GM19025 (cell line): Measurements from ENCODE around the gene ARHGAP9.

Experiments used
- ATAC-seq: cut with Tn5 transposase; IDR thresholded peaks from one replicate; pipeline ENCODE4 v1.9.1; 2021; ENCODE audit warnings: mild to moderate bottlenecking, low read depth, moderate library complexity; ENCODE audit not compliant: unreplicated experiment

ARHGAP9 gene

DNA sequence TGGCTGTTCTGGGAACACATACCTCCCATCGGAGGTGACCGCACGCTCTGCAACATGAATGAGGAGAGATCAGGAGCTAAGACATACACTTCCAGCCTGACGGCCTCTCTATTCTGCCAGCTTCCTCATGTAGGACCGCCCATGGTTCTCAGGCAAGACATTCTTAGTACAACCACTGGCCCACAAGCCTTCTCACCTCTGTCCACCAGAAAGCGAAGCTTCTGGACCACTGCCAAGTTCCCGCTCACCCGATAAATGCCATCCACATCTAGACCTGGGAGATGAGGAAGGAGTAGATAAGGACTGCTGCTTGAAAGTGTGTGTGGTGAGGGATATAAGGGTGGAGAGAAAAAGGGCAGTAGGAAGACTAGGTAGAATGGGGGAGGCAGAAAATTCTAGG is 5.2 kb downstream of the ARHGAP9 start:
- no peak for ATAC-seq

- ATAC-seq: no peak
These were observed 5.8 kb downstream of the ARHGAP9 start for GRCh38 chr12:57473886-57474285.

DNA sequence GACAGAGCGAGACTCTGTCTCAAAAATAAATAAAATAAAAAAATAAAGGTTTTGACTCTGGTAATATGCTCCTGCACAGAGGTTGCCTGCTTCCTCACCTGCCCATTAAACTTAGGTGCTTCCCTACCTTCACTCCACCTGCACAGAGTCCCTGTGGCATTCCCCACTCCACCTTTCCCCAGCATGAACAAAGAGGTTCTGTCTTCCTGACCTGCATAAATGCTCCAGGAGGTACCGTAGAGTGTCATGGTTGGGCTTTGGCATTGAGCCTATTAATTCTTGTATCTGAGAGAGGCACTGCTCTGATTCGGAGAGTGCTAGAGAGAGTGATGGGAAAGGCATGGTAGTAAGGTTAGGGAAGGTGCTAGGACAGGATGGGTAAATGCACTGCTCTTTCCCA is 6.3 kb downstream of the ARHGAP9 start:
- ATAC-seq: no peak

DNA sequence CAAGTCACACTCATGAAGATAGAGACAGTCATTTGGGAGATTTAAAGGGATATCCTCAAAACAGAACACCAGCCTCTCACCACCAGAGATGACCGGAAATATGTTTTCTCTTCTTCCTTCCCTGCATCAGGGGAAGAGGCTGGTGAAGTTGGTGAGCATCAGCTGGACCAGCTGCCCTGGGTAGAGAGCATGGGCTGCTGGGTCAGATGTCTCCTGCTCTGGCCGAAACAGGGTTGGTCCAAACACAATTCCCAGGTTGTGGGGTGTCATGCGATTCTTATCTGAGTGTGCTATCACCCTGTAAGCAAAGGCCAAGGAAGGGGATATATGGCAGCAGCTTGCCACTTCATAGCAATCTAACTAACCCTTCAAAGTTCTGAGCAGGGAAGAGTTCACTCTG is 7.3 kb downstream of the ARHGAP9 start:
- ATAC-seq: no peak

DNA sequence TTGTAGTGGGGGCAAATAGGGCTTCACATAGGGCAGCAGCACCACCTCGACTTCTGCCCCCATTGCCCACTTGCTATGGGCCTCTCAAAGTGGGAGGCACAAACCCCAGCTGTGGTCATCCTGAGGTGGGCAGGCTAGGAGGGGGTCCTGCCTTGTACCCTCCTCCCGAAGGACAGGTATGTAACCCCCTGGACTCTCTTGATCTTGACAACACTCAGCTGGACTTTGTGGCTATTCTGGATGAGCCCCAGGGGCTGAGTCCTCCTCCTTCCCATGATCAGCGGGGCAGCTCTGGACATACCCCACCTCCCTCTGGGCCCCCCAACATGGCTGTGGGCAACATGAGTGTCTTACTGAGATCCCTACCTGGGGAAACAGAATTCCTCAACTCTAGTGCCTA is 8.0 kb downstream of the ARHGAP9 start:
- no peak for ATAC-seq

- ATAC-seq: no peak
These were observed 8.6 kb downstream of the ARHGAP9 start for GRCh38 chr12:57470970-57471656.

- no peak for ATAC-seq
These were observed 9.2 kb downstream of the ARHGAP9 start for GRCh38 chr12:57470286-57470969.

DNA sequence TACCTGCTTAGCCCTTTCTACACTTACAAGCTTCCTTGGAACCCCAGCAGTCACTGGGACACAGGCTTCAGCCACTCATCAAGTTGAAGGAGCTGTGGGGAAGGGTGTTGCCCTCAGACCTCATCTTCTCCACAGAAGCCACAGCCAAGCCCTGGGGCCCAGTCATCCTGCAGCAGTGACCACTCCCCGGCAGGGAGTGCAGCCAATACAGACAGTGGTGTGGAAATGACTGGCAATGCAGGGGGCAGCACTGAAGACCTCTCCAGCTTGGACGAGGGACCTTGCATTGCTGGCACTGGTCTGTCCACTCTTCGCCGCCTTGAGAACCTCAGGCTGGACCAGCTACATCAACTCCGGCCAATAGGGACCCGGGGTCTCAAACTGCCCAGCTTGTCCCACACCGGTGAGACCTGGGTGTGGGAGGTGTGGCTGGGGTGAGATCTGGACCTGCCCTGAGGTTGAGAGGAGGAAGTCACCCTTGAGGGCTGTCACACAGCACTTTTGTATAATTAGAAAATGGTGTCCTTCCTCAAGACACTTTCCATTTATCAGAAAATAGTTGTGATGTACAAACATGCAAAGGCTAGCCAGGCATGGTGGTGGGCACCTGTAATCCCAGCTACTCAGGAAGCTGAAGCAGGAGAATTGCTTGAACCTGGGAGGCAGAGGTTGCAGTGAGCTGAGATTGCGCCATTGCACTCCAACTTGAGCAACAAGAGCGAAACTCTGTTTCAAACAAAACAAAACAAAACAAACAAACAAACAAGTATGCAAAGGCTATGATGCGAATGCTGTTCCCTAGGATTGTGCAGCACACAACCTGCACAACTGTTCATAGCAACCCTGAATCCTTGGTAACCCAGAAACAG is 10.1 kb downstream of the ARHGAP9 start:
- no peak for ATAC-seq

DNA sequence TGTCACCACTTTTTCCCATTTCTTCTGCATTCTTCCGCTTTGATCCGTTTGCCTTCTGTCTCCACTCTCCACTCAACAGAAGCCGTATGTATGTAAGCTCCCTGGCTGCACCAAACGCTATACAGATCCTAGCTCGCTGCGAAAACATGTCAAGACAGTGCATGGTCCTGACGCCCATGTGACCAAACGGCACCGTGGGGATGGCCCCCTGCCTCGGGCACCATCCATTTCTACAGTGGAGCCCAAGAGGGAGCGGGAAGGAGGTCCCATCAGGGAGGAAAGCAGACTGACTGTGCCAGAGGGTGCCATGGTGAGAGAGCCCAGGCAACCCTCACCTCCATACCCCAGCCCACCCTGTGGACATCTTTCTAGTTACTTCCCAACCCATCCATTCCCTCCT is 11.8 kb downstream of the ARHGAP9 start:
- no peak for ATAC-seq

GRCh38 chr12:57467212-57467874 is 12.3 kb downstream of the ARHGAP9 start:
- no peak for ATAC-seq

- no peak for ATAC-seq
These were observed 13.7 kb downstream of the ARHGAP9 start for GRCh38 chr12:57465747-57466505.

GRCh38 chr12:57465030-57465746 is 14.5 kb downstream of the ARHGAP9 start:
- no peak for ATAC-seq

- ATAC-seq: no peak
These were observed 15.1 kb downstream of the ARHGAP9 start for GRCh38 chr12:57464569-57464968.

- ATAC-seq: no peak
These were observed 16.8 kb downstream of the ARHGAP9 start for GRCh38 chr12:57462912-57463253.

DNA sequence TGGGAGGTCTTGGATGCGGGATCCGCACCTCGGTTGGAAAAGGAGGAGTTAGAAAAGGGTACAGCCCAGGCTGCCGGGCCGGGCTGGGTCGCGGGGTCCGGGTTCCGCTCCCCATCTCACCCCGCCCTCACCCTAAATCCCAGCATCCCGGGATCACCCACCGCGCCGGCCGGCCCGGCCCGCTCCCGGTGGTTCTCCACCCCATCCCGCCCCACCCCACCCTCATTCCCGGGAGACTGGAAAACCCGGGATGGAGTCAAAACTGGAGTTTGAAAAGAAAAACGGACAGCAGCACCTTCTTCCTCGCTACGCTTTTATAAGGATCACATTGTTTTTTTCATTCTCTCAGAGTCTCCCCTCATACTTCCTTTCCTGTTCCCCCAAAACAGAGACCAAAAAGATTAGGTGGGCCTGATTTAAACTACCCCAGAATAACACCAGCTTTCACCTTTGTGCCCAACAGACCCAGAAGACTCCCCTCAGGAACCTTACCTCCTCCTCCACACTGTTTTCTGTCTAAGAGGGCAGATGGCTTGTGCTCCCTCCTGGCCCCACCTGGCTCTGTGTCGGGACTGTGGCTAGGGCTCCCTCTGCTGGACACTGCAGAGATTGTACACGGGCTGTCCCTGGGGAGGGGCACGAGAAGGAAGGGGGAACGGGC is 17.3 kb downstream of the ARHGAP9 start:
- peak; percentile 57 for ATAC-seq

DNA sequence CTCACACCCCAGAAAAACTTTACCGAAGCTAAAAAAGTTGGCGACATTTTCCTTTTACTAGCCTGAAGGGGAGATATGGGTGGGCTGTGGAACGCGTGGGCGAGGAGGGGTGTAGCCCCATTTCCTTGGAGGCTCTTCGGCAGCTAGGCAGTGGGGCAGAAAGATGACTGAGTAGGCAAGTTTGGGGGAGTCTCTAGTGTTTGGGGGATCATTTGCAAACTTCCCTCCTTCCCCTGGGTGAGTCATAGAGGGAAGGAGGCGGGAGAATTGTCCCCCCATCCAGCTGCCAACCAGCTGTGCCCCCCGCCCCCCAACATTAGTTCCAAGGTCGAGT is 17.8 kb downstream of the ARHGAP9 start:
- ATAC-seq: no peak

GRCh38 chr12:57461276-57461916 is 18.3 kb downstream of the ARHGAP9 start:
- no peak for ATAC-seq

DNA sequence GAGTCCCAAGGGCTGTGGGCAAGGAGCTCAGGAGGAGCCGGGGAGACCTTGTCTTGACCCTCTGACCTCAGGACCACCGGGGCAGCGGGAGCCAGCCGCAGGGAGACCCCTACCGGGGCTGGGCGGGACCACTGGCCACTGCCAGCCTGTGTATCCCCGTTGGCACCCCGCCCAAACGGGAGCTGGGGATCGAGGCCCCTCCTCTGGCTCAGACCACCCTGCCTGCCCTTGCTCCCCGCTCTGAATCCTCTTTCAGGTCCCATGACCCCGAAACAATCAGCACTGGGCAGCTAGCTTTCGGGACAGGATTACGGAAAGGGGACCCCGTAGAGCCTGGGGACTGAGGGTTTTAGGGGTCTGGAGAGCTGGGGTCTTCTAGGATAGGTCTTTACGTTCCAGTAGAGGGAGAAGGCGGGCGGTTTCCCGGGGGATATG is 18.8 kb downstream of the ARHGAP9 start:
- ATAC-seq: no peak

DNA sequence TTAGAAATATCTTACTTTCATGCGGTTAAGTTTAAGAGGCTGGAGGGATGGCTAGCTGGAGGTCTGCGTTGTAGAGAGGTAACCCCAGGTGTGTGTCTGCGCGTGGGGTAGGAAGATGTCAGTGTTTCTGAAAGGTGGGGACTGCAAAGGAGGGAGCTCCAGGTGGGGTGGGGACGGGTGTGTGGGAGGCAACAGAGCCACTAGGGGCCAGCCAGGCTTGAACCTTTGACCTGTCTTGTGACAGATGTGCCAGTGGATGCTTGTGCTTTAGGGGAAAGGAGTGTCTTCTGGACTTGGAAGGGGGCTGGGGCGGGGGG is 19.2 kb downstream of the ARHGAP9 start:
- ATAC-seq: no peak
